K562 (cell line): ENCODE results near the gene DIAPH3. TPM values are rescaled to one million over a fixed set of nuclear protein-coding genes. Genes with fewer than 3 reads are reported as not detected.

Source experiments
- ARID2 ChIP-seq: fragments of 450-650 bp; IDR thresholded peaks from 2 replicates; pipeline ENCODE4 v1.6.1; 2017; ENCODE audit warnings: antibody characterized with exemption, mild to moderate bottlenecking
- CAMTA2 ChIP-seq: fragments of 250-450 bp; sonication (Bioruptor Pico); conservative IDR thresholded peaks from 2 replicates; pipeline ENCODE4 v1.5.1; 2022
- CCNT2 ChIP-seq: IDR thresholded peaks from 2 replicates; pipeline ENCODE4 v1.6.1; 2011; ENCODE audit warnings: borderline replicate concordance, low read depth, mild to moderate bottlenecking, moderate library complexity, mixed read lengths, low read length; ENCODE audit not compliant: insufficient read length; ENCODE audit errors: extremely low read depth
- CREM ChIP-seq: IDR thresholded peaks from 2 replicates; pipeline ENCODE4 v1.6.1; 2014; ENCODE audit warnings: antibody characterized with exemption, low read depth
- EP400 ChIP-seq: fragments of 450-650 bp; IDR thresholded peaks from 2 replicates; pipeline ENCODE4 v1.6.1; 2017; ENCODE audit warnings: antibody characterized with exemption, mild to moderate bottlenecking, moderate library complexity
- EWSR1 ChIP-seq: fragments of 450-650 bp; IDR thresholded peaks from 2 replicates; pipeline ENCODE4 v1.6.1; 2018; ENCODE audit warnings: borderline replicate concordance, mild to moderate bottlenecking, low read depth, moderate library complexity; ENCODE audit not compliant: partially characterized antibody
- ILK ChIP-seq: fragments of 450-650 bp; IDR thresholded peaks from 2 replicates; pipeline ENCODE4 v1.6.1; 2016; ENCODE audit warnings: missing genetic modification characterization, low read depth, mild to moderate bottlenecking, missing compliant biosample characterization, moderate library complexity, borderline replicate concordance
- KLF1 ChIP-seq: fragments of 450-650 bp; IDR thresholded peaks from 2 replicates; pipeline ENCODE4 v1.6.1; 2016; ENCODE audit warnings: missing genetic modification characterization, missing compliant biosample characterization
- MCM2 ChIP-seq: fragments of 450-650 bp; IDR thresholded peaks from 2 replicates; pipeline ENCODE4 v1.6.1; 2017; ENCODE audit warnings: low read depth, mild to moderate bottlenecking
- PTTG1 ChIP-seq: fragments of 450-650 bp; IDR thresholded peaks from 2 replicates; pipeline ENCODE4 v1.6.1; 2016; ENCODE audit warnings: low read depth, mild to moderate bottlenecking, missing genetic modification characterization, missing compliant biosample characterization
- RBM25 ChIP-seq: fragments of 200-400 bp; formaldehyde crosslinking; IDR thresholded peaks from 2 replicates; pipeline ENCODE4 v1.6.1; 2018; ENCODE audit warnings: low read length, low read depth, moderate library complexity; ENCODE audit not compliant: severe bottlenecking
- TEAD4 ChIP-seq, 2 experiments: sonication (generic) in 1 of 2; formaldehyde crosslinking in 1 of 2; IDR thresholded peaks; 2 replicates each; pipeline versions ENCODE4 v1.6.1 to v1.8.0; 2012 to 2022; ENCODE audit warnings: borderline replicate concordance in 1 of 2, inconsistent platforms in 1 of 2, low read length in 1 of 2, mild to moderate bottlenecking in 1 of 2, missing genetic modification reagents in 1 of 2
- ZNF175 ChIP-seq: fragments of 200-800 bp; sonication (Bioruptor generic); IDR thresholded peaks from 2 replicates; pipeline ENCODE4 v1.6.1; 2016; ENCODE audit warnings: low read depth, mild to moderate bottlenecking, missing genetic modification characterization, missing compliant biosample characterization
- ZNF354B ChIP-seq: fragments of 250-450 bp; sonication (Bioruptor Pico); IDR thresholded peaks from 2 replicates; pipeline ENCODE4 v1.4.0; 2020
- ZNF561 ChIP-seq: fragments of 450-650 bp; formaldehyde crosslinking; conservative IDR thresholded peaks from 2 replicates; pipeline ENCODE4 v1.4.0; 2020; ENCODE audit warnings: mild to moderate bottlenecking, moderate library complexity
- polyA plus RNA-seq, 8 experiments: library from polyadenylated mRNA; depleted of rRNA in 4 of 8; stranded (reverse) in 5 of 8; unstranded in 3 of 8; fragments of >200 nt; fragmentation: Nextera tagmentation in 2 of 8; fragmentation: Illumina TruSeq in 1 of 8; extraction: Ambion mirVana in 2 of 8; extraction: Trizol in 1 of 8; gene quantifications; 2 replicates each; pipeline versions ENCODE4 v1.2.1 to v1.2.3, GENCODE V29; 2011 to 2014; ENCODE audit warnings: inconsistent platforms in 1 of 8, missing spikeins in 1 of 8
- total RNA-seq, 7 experiments: library from RNA; depleted of rRNA in 6 of 7; stranded (reverse); fragments of >200 nt in 6 of 7; fragmentation: Illumina TruSeq in 2 of 7; extraction: Trizol in 2 of 7; gene quantifications; 2 replicates each; pipeline versions ENCODE4 v1.2.1 to v1.2.3, GENCODE V29; 2011 to 2021; ENCODE audit warnings: low replicate concordance in 1 of 7
- TF ChIP-seq, protein P1 (sequence below): fragments of 250-450 bp; sonication (Bioruptor Pico); IDR thresholded peaks from 2 replicates; pipeline ENCODE4 v1.9.0; 2021; ENCODE audit warnings: mild to moderate bottlenecking
- TF ChIP-seq, protein P2 (sequence below): fragments of 150-350 bp; conservative IDR thresholded peaks from 2 replicates; pipeline ENCODE4 v1.6.1; 2014; ENCODE audit warnings: low read length
- TF ChIP-seq, protein P3 (sequence below): sonication (generic); formaldehyde crosslinking; IDR thresholded peaks from 2 replicates; pipeline ENCODE4 v1.8.1; 2023; ENCODE audit warnings: missing genetic modification reagents, mild to moderate bottlenecking, borderline replicate concordance

Gene DIAPH3
- total and polyA plus RNA-seq, 9 of the 15 experiments (the other 6 are each of a cell fraction or from before 2014, with no cell fraction given): 9.0 to 18.7 (median 14.7) TPM

- TF ChIP-seq TEAD4 (IDR thresholded peaks at IDR 0.05; ENCODE audit: low read length) (0 out of 2 replicates have a peak, but pooled peaks have one; percentile 18), TEAD4 (CRISPR knock-in tag; IDR thresholded peaks at IDR 0.05; ENCODE audit: borderline replicate concordance) (no peak), CREM (peak; percentile 95), ZNF561 (CRISPR knock-in tag) (no peak), CAMTA2 (CRISPR knock-in tag) (no peak), ILK (tag) (no peak), KLF1 (tag) (no peak), RBM25 (peak; percentile 58), PTTG1 (tag) (no peak), MCM2 (no peak), ZNF354B (CRISPR knock-in tag) (no peak), CCNT2 (no peak), EP400 (peak; percentile 89), EWSR1 (no peak), ZNF175 (CRISPR knock-in tag) (no peak), ARID2 (no peak)
- TF ChIP-seq, protein P1, sequence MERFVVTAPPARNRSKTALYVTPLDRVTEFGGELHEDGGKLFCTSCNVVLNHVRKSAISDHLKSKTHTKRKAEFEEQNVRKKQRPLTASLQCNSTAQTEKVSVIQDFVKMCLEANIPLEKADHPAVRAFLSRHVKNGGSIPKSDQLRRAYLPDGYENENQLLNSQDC (CRISPR knock-in tag): no peak
- TF ChIP-seq, protein P2, sequence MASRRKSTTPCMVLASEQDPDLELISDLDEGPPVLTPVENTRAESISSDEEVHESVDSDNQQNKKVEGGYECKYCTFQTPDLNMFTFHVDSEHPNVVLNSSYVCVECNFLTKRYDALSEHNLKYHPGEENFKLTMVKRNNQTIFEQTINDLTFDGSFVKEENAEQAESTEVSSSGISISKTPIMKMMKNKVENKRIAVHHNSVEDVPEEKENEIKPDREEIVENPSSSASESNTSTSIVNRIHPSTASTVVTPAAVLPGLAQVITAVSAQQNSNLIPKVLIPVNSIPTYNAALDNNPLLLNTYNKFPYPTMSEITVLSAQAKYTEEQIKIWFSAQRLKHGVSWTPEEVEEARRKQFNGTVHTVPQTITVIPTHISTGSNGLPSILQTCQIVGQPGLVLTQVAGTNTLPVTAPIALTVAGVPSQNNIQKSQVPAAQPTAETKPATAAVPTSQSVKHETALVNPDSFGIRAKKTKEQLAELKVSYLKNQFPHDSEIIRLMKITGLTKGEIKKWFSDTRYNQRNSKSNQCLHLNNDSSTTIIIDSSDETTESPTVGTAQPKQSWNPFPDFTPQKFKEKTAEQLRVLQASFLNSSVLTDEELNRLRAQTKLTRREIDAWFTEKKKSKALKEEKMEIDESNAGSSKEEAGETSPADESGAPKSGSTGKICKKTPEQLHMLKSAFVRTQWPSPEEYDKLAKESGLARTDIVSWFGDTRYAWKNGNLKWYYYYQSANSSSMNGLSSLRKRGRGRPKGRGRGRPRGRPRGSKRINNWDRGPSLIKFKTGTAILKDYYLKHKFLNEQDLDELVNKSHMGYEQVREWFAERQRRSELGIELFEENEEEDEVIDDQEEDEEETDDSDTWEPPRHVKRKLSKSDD: no peak
- TF ChIP-seq, protein P3, sequence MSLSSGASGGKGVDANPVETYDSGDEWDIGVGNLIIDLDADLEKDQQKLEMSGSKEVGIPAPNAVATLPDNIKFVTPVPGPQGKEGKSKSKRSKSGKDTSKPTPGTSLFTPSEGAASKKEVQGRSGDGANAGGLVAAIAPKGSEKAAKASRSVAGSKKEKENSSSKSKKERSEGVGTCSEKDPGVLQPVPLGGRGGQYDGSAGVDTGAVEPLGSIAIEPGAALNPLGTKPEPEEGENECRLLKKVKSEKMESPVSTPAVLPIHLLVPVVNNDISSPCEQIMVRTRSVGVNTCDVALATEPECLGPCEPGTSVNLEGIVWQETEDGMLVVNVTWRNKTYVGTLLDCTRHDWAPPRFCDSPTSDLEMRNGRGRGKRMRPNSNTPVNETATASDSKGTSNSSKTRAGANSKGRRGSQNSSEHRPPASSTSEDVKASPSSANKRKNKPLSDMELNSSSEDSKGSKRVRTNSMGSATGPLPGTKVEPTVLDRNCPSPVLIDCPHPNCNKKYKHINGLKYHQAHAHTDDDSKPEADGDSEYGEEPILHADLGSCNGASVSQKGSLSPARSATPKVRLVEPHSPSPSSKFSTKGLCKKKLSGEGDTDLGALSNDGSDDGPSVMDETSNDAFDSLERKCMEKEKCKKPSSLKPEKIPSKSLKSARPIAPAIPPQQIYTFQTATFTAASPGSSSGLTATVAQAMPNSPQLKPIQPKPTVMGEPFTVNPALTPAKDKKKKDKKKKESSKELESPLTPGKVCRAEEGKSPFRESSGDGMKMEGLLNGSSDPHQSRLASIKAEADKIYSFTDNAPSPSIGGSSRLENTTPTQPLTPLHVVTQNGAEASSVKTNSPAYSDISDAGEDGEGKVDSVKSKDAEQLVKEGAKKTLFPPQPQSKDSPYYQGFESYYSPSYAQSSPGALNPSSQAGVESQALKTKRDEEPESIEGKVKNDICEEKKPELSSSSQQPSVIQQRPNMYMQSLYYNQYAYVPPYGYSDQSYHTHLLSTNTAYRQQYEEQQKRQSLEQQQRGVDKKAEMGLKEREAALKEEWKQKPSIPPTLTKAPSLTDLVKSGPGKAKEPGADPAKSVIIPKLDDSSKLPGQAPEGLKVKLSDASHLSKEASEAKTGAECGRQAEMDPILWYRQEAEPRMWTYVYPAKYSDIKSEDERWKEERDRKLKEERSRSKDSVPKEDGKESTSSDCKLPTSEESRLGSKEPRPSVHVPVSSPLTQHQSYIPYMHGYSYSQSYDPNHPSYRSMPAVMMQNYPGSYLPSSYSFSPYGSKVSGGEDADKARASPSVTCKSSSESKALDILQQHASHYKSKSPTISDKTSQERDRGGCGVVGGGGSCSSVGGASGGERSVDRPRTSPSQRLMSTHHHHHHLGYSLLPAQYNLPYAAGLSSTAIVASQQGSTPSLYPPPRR: 0 out of 2 replicates have a peak, but pooled peaks have one; percentile 66
Measured at GRCh38 chr13:60163478-60164233, at the start of gene DIAPH3 (continued).
